ENCODE measurements around the gene QRICH2.
"Not testable (repeated sequence)": the region's sequence is repeated elsewhere in the genome, so short reads cannot be mapped to it uniquely, and the experiment has no call there.

The QRICH2 gene

GRCh38 chr17:76318586-76318985 is 10.5 kb upstream of the QRICH2 start:
- no peak for DNase-seq

- DNase-seq: no peak
Measured at GRCh38 chr17:76317535-76317934, 9.5 kb upstream of the QRICH2 start.

GRCh38 chr17:76314392-76315227 is 6.5 kb upstream of the QRICH2 start:
- no peak for DNase-seq

- no peak for DNase-seq
Measured at GRCh38 chr17:76312735-76313134, 4.7 kb upstream of the QRICH2 start.

GRCh38 chr17:76309461-76309860 is 1.4 kb upstream of the QRICH2 start:
- DNase-seq: no peak

GRCh38 chr17:76307299-76307965 is 644 bp downstream of the QRICH2 start:
- DNase-seq: no peak

- DNase-seq: not testable (repeated sequence)
Measured at GRCh38 chr17:76305135-76305454, 3.0 kb downstream of the QRICH2 start.

GRCh38 chr17:76304226-76305134 is 3.6 kb downstream of the QRICH2 start:
- DNase-seq: no peak

- no peak for DNase-seq
Measured at GRCh38 chr17:76297436-76297835, 10.6 kb downstream of the QRICH2 start.

GRCh38 chr17:76296889-76297288 is 11.2 kb downstream of the QRICH2 start:
- DNase-seq: no peak

GRCh38 chr17:76296186-76296585 is 11.9 kb downstream of the QRICH2 start:
- DNase-seq: no peak

- no peak for DNase-seq
Measured at GRCh38 chr17:76293106-76293505, 15.0 kb downstream of the QRICH2 start.

- no peak for DNase-seq
Measured at GRCh38 chr17:76292567-76292966, 15.5 kb downstream of the QRICH2 start.

- no peak for DNase-seq
Measured at GRCh38 chr17:76281573-76282371, 26.3 kb downstream of the QRICH2 start.

- DNase-seq: no peak
Measured at GRCh38 chr17:76280650-76281049, 27.4 kb downstream of the QRICH2 start.

GRCh38 chr17:76279742-76280287 is 28.3 kb downstream of the QRICH2 start:
- DNase-seq: no peak

- peak; percentile 86 for DNase-seq
Measured at GRCh38 chr17:76278952-76279741, 28.9 kb downstream of the QRICH2 start.

- no peak for DNase-seq
Measured at GRCh38 chr17:76278268-76278908, 29.7 kb downstream of the QRICH2 start.

GRCh38 chr17:76277300-76278267 is 30.5 kb downstream of the QRICH2 start:
- no peak for DNase-seq

Data from CD4-positive, alpha-beta T cell treated with Interleukin-10 for 1 hour (primary cell).